MCF 10A (cell line): Measurements from ENCODE around the gene BRAT1. TPM values are rescaled to one million over a fixed set of nuclear protein-coding genes. Genes with fewer than 3 reads are reported as not detected.

Experiments
- BruUV-seq: library from RNA; stranded (reverse); fragments of 400-500 nt; replicated peaks from 2 replicates; lab custom pipeline; 2021; lab: Mats Ljungman, UMichigan
- CTCF ChIA-PET: fragments of 300-600 bp; sonication (Branson Sonifier 250); formaldehyde crosslinking; extraction: SDS; loops from one replicate; lab custom pipeline; 2021; ENCODE audit warnings: antibody characterized with exemption, inconsistent platforms; lab: Yijun Ruan, JAX
- POLR2A ChIA-PET: fragments of 300-600, 350-650 bp; sonication (Branson Sonifier 250); formaldehyde crosslinking; extraction: SDS; loops from one replicate; lab custom pipeline; 2020; ENCODE audit warnings: antibody characterized with exemption, inconsistent platforms; lab: Yijun Ruan, JAX
- DNase-seq: peaks from one replicate; pipeline ENCODE4 v3.0.0-alpha.2; 2018; ENCODE audit not compliant: unreplicated experiment
- H3K27ac Mint-ChIP-seq: one replicate; pipeline ENCODE4 v1.8.0; 2022; ENCODE audit warnings: mild to moderate bottlenecking, low read depth, mixed read lengths; ENCODE audit not compliant: unreplicated experiment
- H3K27me3 Mint-ChIP-seq: one replicate; pipeline ENCODE4 v1.8.0; 2022; ENCODE audit warnings: mixed read lengths; ENCODE audit not compliant: insufficient read depth, unreplicated experiment
- H3K36me3 Mint-ChIP-seq: one replicate; pipeline ENCODE4 v1.8.0; 2022; ENCODE audit warnings: mild to moderate bottlenecking, moderate library complexity, mixed read lengths; ENCODE audit not compliant: insufficient read depth, unreplicated experiment
- H3K4me1 Mint-ChIP-seq: one replicate; pipeline ENCODE4 v1.8.0; 2022; ENCODE audit warnings: mixed read lengths; ENCODE audit not compliant: insufficient read depth, unreplicated experiment
- H3K4me3 Mint-ChIP-seq: one replicate; pipeline ENCODE4 v1.8.0; 2022; ENCODE audit warnings: mild to moderate bottlenecking, moderate library complexity, mixed read lengths; ENCODE audit not compliant: unreplicated experiment
- H3K9me3 Mint-ChIP-seq: one replicate; pipeline ENCODE4 v1.8.0; 2022; ENCODE audit warnings: mixed read lengths; ENCODE audit not compliant: unreplicated experiment
- intact Hi-C: fragments of 100-400 bp; cut with micrococcal nuclease; formaldehyde crosslinking; loops from 2 replicates; pipeline ENCODE4 v1.14.1; 2022
- total RNA-seq: library from RNA; stranded (reverse); gene quantifications from 2 replicates; pipeline ENCODE4 v1.2.3, GENCODE V29; 2022
- TF ChIP-seq, protein P1 (sequence below): fragments of 200-600 bp; IDR thresholded peaks from one replicate; pipeline ENCODE4 v1.8.0; 2022; ENCODE audit warnings: antibody characterized with exemption, mild to moderate bottlenecking; ENCODE audit not compliant: unreplicated experiment

The BRAT1 gene
- total RNA-seq, 1 experiment from 2014 or later, result 18.0 TPM

DNA sequence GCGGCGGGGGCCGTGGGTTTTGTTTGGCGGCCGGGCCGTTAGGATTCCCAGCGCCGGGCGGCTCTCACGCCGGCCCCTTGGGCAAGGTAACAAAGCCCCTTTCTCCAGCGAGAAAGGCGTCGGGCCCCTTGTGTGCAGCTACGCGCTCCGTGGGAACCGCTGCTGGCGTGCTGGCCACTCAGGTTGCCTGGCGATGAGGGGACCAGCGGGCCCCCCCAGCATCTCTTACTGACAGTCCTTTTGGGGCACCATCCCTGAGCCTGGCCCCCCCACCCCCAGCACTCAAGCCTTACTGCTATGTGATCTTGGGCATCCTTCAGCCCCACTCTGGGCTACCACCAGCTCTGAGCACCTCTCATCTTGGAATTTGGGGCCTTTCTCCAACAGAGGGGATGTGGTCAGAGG is 34.0 kb downstream of the BRAT1 start:
- no peaks in the 10 kb centered on the region for H3K36me3 Mint-ChIP-seq
- H3K27me3 Mint-ChIP-seq, result no peaks in the 10 kb centered on the region
- H3K9me3 Mint-ChIP-seq, result no peaks in the 10 kb centered on the region
- ChIA-PET POLR2A (interaction anchor here (0.8 to 1.5 kb wide), 3 partner anchors 9 to 39 kb away, joined by 3 to 4 read pairs (median 3); no protein-coding TSS in a partner anchor), CTCF (interaction anchor here (0.5 to 0.6 kb wide), 2 partner anchors 45 to 346 kb away, joined by 4 to 5 read pairs; no protein-coding TSS in a partner anchor)
- TF ChIP-seq, protein P1, sequence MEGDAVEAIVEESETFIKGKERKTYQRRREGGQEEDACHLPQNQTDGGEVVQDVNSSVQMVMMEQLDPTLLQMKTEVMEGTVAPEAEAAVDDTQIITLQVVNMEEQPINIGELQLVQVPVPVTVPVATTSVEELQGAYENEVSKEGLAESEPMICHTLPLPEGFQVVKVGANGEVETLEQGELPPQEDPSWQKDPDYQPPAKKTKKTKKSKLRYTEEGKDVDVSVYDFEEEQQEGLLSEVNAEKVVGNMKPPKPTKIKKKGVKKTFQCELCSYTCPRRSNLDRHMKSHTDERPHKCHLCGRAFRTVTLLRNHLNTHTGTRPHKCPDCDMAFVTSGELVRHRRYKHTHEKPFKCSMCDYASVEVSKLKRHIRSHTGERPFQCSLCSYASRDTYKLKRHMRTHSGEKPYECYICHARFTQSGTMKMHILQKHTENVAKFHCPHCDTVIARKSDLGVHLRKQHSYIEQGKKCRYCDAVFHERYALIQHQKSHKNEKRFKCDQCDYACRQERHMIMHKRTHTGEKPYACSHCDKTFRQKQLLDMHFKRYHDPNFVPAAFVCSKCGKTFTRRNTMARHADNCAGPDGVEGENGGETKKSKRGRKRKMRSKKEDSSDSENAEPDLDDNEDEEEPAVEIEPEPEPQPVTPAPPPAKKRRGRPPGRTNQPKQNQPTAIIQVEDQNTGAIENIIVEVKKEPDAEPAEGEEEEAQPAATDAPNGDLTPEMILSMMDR, result no peak
- no TSS peak for BruUV-seq
- no peak overlapping the region for H3K27ac Mint-ChIP-seq
- H3K4me1 Mint-ChIP-seq, result peaks cover 16% of the 10 kb centered on the region
- no peak for DNase-seq
- intact Hi-C loops, result loop anchor here (5.0 kb wide), 1 partner anchor 36 kb away; the partner anchor contains the start of genes BRAT1 and IQCE
- peak overlapping the region; percentile 70 for H3K4me3 Mint-ChIP-seq

- CTCF ChIA-PET, result interaction anchor here (0.5 to 0.6 kb wide), 2 partner anchors 45 to 346 kb away, joined by 4 to 5 read pairs; no protein-coding TSS in a partner anchor
- DNase-seq, result peak; percentile 26
- BruUV-seq, result no TSS peak
- TF ChIP-seq, protein P1, result no peak
- Mint-ChIP-seq H3K4me1 (peaks cover 16% of the 10 kb centered on the region), H3K9me3 (no peaks in the 10 kb centered on the region), H3K27me3 (no peaks in the 10 kb centered on the region), H3K36me3 (no peaks in the 10 kb centered on the region), H3K27ac (no peak overlapping the region), H3K4me3 (peak overlapping the region; percentile 75)
- intact Hi-C loops, result loop anchor here (5.0 kb wide), 1 partner anchor 36 kb away; the partner anchor contains the start of genes BRAT1 and IQCE
- POLR2A ChIA-PET, result interaction anchor here (0.6 to 1.5 kb wide), 5 partner anchors 10 to 152 kb away, joined by 3 to 5 read pairs (median 3); partner anchors contain the start of gene BRAT1
Measured at GRCh38 chr7:2520761-2521290, 34.5 kb downstream of the BRAT1 start.

DNA sequence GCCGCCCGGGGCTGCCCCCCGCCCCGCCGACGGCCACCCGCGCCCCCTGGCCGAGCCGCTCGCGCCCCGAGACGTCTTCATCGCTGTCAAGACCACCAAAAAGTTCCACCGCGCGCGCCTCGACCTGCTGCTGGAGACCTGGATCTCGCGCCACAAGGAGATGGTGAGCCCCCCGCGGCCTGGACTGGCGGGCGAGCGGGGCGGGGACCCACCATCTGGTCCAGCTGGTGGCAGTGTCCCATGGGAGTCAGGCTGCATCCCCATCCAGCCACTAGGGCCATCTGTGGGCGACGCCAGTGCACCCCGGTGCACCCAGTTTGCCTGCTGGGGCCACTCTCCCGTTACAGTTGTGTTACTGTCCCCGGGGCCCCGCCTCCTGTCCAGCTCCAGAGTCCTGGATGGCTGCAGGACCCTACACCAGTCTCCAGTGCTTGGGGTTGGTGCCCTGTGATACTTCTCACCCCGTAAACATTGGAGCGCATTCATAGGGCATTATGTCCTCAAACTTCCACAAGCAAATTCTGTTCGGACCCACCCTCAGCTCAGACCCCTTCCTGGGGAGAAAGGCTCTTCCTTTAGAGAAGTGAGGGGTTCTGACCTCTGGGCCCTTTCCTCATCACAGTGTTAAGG is 35.1 kb downstream of the BRAT1 start:
- peak; percentile 30 for DNase-seq
- Mint-ChIP-seq H3K4me1 (peaks cover 16% of the 10 kb centered on the region), H3K36me3 (no peaks in the 10 kb centered on the region), H3K4me3 (peak overlapping the region; percentile 75), H3K27ac (no peak overlapping the region), H3K27me3 (no peaks in the 10 kb centered on the region), H3K9me3 (no peaks in the 10 kb centered on the region)
- CTCF ChIA-PET, result interaction anchor here (0.7 kb wide), 1 partner anchor 44 kb away, joined by 3 read pairs; no protein-coding TSS in a partner anchor
- POLR2A ChIA-PET, result interaction anchor here (0.6 to 1.5 kb wide), 4 partner anchors 10 to 153 kb away, joined by 3 to 5 read pairs (median 4); partner anchors contain the start of gene BRAT1
- BruUV-seq, result TSS peak; percentile 59
- intact Hi-C loops, result loop anchor here (5.0 kb wide), 1 partner anchor 37 kb away; the partner anchor contains the start of genes BRAT1 and IQCE
- TF ChIP-seq, protein P1, result no peak
